ENCODE measurements around the gene DCTN3.

Gene DCTN3

DNA sequence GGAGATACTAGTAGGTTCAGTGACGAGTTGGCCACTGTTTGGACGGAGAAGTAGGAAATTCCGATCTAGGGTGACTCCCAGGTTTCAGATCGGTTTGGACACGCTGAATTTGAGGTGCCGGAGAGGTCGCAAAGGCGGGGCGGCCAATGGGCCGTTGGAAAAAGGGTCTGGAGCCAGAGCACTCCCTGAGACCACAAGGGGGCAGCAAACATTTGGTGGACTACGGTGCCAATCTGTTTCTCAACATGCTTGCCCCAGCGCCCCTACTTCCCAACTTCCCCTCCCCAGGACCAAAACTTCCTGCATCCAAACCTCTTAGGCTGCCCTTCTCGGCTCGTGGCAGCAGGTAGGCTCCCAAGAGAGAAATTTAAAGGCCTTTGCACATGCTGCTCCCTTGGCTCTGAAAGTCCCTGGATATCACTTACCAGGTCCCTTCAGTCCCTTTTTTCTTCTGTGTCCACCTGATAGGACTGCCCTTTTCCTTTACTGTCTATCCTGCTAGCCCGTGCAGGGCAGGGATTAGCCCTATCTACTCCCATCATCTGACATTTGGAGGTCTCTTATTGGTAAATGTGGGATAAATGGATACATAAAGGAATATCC is 7.4 kb downstream of the DCTN3 start:
- Histone ChIP-seq H3K4me2 (ENCODE audit: low read length) (peak overlapping the region; percentile 98), H3K79me2 (no peaks in the 10 kb centered on the region), H3K4me1 (no peaks in the 10 kb centered on the region), H3K9me3 (ENCODE audit: control insufficient read depth, low read length) (no peaks in the 10 kb centered on the region), H3K27ac (peak overlapping the region; percentile 68), H3K9ac (no peak overlapping the region), H3K4me3 (ENCODE audit: low read depth, low read length) (peak overlapping the region; percentile 97), H3K36me3 (ENCODE audit: control insufficient read depth, insufficient read depth, low read length) (no peaks in the 10 kb centered on the region), H3K27me3 (ENCODE audit: control insufficient read depth, insufficient read depth, low read length) (no peaks in the 10 kb centered on the region), H2AFZ (peak overlapping the region; percentile 79)
- TF ChIP-seq CTCF (IDR thresholded peaks at IDR 0.05): peak; percentile 72

DNA sequence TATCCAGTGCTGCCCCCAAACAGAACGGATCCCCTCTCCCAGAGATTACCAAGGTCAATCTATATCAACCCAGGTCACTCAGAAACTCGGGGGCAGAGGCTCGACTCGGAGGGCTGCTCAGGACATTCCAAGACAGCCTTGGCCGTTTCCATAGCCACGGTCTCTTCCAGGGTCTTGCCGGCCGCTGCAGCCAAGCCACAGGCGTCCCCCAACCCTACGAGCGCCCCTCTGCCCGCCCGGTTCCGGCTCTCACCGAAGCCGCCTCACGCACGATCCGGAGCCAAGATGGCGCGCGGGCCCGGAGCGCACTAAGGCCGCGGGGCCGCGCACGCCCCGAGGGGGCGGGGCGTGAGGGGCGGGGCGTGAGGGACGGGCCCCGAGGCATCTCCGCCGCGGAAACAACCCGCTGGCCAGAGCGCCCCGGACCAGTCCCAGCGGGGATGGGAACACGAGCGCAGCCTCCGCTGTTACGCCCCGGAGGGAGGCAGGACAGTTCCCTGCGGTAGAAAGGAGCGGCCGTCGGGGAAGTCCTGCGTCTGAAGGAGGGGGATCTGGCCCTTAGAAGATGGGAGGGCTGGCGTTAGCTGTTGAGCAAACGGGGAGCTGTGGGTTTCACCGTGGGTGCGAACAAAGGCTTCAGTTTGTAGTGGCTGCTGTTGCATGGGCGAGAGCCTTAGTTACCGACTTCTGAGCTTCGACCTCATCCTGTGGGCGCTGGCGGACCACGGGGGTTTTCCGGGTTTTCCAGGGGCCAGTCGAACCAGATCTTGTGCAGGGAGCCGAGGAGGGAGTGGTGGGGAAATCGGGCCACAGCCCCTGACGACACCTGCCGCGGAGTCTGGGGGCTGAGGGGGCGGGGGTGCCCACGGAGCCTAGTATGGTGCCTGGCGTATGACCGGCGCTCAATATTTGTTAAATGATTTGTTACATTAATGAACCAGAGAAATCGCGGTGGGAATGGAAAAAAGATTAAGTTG is 8.2 kb downstream of the DCTN3 start, which contains the start of gene RPP25L:
TSS of gene RPP25L (minus strand) at position 287 of the 977 bp plus-strand sequence. CDS start 801 bp downstream, outside the sequence.
- Histone ChIP-seq H3K27ac (peak within 1 kb of the TSS; percentile 68), H3K4me1 (no peaks in the 10 kb centered on the region), H2AFZ (peak within 1 kb of the TSS; percentile 79), H3K4me3 (ENCODE audit: low read depth, low read length) (peak within 1 kb of the TSS; percentile 97), H3K9me3 (ENCODE audit: control insufficient read depth, low read length) (no peaks in the 10 kb centered on the region), H3K4me2 (ENCODE audit: low read length) (peak within 1 kb of the TSS; percentile 98), H3K27me3 (ENCODE audit: control insufficient read depth, insufficient read depth, low read length) (no peaks in the 10 kb centered on the region), H3K9ac (peak within 1 kb of the TSS; percentile 42), H3K79me2 (no peaks in the 10 kb centered on the region), H3K36me3 (ENCODE audit: control insufficient read depth, insufficient read depth, low read length) (no peaks in the 10 kb centered on the region)
- no peak for TF ChIP-seq CTCF (IDR thresholded peaks at IDR 0.05)

DNA sequence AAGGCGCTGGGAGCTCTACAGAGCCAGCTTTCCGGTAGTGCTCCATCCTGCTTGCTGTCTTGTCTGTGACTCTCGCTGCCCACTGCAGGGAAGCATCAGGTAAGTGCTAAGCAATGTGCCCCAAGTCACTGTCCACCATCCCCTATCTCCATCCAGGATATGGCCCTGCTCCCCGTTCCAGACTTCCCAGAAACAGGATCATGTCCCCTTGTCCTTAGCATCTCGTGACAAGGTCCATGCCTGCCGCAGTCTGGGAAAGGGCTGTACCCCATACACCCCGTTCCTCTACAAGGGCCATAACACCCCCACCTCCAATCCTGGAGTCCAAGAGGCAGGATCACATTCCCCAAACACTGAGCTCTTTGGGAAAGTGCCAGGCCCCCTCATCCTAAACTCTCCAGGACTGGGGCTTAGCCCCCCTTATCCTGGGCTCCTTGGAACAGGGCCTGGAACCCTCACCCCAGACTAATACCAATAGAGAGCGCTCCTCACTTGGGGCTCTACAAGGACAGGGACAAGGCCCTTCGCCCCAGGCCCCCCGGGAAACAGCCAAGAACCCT is 9.0 kb downstream of the DCTN3 start:
- H3K27ac ChIP-seq: peak overlapping the region; percentile 68

More for the DNA sequence above, 9.0 kb downstream of the DCTN3 start:
- Histone ChIP-seq H3K79me2 (no peaks in the 10 kb centered on the region), H3K27me3 (ENCODE audit: control insufficient read depth, insufficient read depth, low read length) (no peaks in the 10 kb centered on the region), H3K4me1 (no peaks in the 10 kb centered on the region), H3K36me3 (ENCODE audit: control insufficient read depth, insufficient read depth, low read length) (no peaks in the 10 kb centered on the region), H3K9me3 (ENCODE audit: control insufficient read depth, low read length) (no peaks in the 10 kb centered on the region), H2AFZ (peak overlapping the region; percentile 79), H3K4me3 (ENCODE audit: low read depth, low read length) (peak overlapping the region; percentile 97), H3K9ac (peak overlapping the region; percentile 42), H3K4me2 (ENCODE audit: low read length) (peak overlapping the region; percentile 98)
- no peak for TF ChIP-seq CTCF (IDR thresholded peaks at IDR 0.05)

Data from parathyroid adenoma (tissue), 2 donors.